LNCaP clone FGC (cell line): ENCODE results near the gene JAGN1.
"Not testable (repeated sequence)": the region's sequence is repeated elsewhere in the genome, so short reads cannot be mapped to it uniquely, and the experiment has no call there.

ENCODE experiments used
- DNase-seq: peaks from one replicate; pipeline ENCODE4 v3.0.0-alpha.2; 2011; ENCODE audit warnings: low read depth
- H3K4me3 ChIP-seq: 2 replicates; pipeline ENCODE4 v1.5.1; 2011; ENCODE audit warnings: mild to moderate bottlenecking, low read depth, low read length, control low read depth
- TF ChIP-seq, protein P1 (sequence below): IDR thresholded peaks from 2 replicates; pipeline ENCODE4 v1.5.1; 2012; ENCODE audit warnings: mild to moderate bottlenecking; ENCODE audit not compliant: control insufficient read depth, insufficient read depth; ENCODE audit errors: extremely low read depth

The JAGN1 gene

DNA sequence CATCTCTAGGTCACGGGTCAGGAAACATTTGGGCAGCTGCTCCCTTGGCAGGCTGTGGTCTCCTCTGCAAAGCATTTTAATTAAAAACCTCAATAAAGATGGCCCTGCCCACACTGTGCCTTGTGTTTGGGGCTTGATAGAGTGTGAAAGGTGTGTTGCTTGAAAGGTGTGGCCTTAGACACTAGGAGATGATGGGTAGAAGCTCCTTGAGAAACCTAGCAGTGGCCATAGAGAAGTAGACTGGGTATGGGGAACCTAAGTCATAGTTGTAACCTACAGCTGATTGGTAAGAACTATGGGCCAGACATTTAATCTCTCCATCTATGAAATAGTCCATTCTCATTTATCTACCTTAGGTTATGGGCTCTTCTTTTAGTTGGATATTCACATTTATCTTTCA lies 3.3 kb downstream of the JAGN1 start:
- no peak overlapping the region for H3K4me3 ChIP-seq
- no peak for DNase-seq
- TF ChIP-seq, protein P1, sequence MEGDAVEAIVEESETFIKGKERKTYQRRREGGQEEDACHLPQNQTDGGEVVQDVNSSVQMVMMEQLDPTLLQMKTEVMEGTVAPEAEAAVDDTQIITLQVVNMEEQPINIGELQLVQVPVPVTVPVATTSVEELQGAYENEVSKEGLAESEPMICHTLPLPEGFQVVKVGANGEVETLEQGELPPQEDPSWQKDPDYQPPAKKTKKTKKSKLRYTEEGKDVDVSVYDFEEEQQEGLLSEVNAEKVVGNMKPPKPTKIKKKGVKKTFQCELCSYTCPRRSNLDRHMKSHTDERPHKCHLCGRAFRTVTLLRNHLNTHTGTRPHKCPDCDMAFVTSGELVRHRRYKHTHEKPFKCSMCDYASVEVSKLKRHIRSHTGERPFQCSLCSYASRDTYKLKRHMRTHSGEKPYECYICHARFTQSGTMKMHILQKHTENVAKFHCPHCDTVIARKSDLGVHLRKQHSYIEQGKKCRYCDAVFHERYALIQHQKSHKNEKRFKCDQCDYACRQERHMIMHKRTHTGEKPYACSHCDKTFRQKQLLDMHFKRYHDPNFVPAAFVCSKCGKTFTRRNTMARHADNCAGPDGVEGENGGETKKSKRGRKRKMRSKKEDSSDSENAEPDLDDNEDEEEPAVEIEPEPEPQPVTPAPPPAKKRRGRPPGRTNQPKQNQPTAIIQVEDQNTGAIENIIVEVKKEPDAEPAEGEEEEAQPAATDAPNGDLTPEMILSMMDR: no peak

- DNase-seq, H3K4me3 ChIP-seq: not testable (repeated sequence)
These were observed 5.3 kb downstream of the JAGN1 start for GRCh38 chr3:9895715-9896114.

DNA sequence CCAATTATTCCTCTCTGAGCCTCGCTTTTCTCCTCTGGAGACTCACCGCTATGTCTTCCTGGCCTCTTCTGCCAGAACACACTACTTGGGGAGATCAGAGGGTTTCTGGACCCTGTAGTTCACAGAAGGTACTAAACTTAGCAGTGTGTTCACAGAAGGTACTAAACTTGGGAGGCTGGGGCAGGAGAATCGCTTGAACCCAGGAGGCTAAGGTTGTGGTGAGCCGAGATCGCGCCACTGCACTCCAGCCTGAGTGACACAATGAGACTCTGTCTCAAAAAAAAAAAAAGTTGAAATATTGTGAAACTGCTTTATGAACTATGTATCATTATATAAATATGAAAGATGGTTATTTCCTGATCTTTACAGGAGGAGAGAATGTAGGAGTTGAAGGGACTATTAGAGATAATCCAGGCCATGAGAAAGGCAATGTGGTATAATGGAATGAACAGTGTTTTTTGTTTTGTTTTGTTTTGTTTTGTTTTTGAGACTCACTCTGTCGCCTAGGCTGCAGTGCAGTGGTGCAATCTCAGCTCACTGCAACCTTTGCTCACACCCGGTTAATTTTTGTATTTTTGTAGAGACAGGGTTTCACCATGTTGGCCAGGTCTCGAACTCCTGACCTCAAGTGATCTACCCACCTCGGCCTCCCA lies 6.5 kb downstream of the JAGN1 start:
- not testable (repeated sequence) for DNase-seq, H3K4me3 ChIP-seq

GRCh38 chr3:9897408-9898372 lies 7.3 kb downstream of the JAGN1 start:
- TF ChIP-seq, protein P1: no peak
- DNase-seq: peak; percentile 95
- no peak overlapping the region for H3K4me3 ChIP-seq

GRCh38 chr3:9898467-9899241 lies 8.2 kb downstream of the JAGN1 start:
- H3K4me3 ChIP-seq: no peak overlapping the region
- no peak for DNase-seq
- TF ChIP-seq, protein P1: no peak

GRCh38 chr3:9899289-9899791 lies 8.9 kb downstream of the JAGN1 start:
- TF ChIP-seq, protein P1: no peak

DNA sequence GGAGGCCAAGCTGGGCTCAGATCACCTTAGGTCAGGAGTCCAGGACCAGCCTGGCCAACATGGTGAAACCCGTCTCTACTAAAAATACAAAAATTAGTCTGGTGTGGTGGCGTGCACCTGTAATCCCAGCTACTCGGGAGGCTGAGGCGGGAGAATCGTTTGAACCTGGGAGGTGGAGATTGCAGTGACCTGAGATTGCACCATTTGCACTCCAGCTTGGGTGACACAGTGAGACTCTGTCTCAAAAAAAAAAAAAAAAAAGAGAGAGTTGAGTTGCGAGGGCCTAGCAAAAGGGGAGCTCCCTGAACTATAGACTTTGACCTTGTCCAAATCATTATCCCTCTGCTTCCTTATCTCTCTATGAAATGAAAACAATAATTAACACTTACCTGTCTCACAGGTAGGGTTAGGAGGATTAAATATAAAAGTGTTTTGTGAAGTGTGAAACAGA lies 10.6 kb downstream of the JAGN1 start:
- not testable (repeated sequence) for DNase-seq, H3K4me3 ChIP-seq

More at GRCh38 chr3:9899289-9899791, 8.9 kb downstream of the JAGN1 start:
- no peak for DNase-seq
- no peak overlapping the region for H3K4me3 ChIP-seq

GRCh38 chr3:9901967-9902366 lies 11.6 kb downstream of the JAGN1 start:
- TF ChIP-seq, protein P1: no peak
- no peak overlapping the region for H3K4me3 ChIP-seq
- no peak for DNase-seq
